Measurements from ENCODE around the gene CCL1. TPM values are rescaled to one million over a fixed set of nuclear protein-coding genes. Genes with fewer than 3 reads are reported as not detected.

Gene CCL1
- total RNA-seq, 2 donors from 2014 or later: not detected

- no peaks in the 10 kb centered on the region for H3K36me3 ChIP-seq
- no peak overlapping the region for H3K27ac ChIP-seq
- H3K4me3 ChIP-seq: no peak overlapping the region
- H3K27me3 ChIP-seq: no peaks in the 10 kb centered on the region
- no peak for DNase-seq (ENCODE audit: low spot score)
- H3K4me1 ChIP-seq: no peaks in the 10 kb centered on the region
- H3K9me3 ChIP-seq: no peaks in the 10 kb centered on the region
- TF ChIP-seq CTCF (IDR thresholded peaks at IDR 0.05): no peak
These were observed 12.5 kb upstream of the CCL1 start for GRCh38 chr17:34375426-34375997.

GRCh38 chr17:34374457-34374856, 11.4 kb upstream of the CCL1 start:
- no peak overlapping the region for H3K4me3 ChIP-seq
- H3K36me3 ChIP-seq: no peaks in the 10 kb centered on the region
- H3K4me1 ChIP-seq: no peaks in the 10 kb centered on the region
- H3K9me3 ChIP-seq: no peaks in the 10 kb centered on the region
- no peaks in the 10 kb centered on the region for H3K27me3 ChIP-seq
- no peak for DNase-seq (ENCODE audit: low spot score)
- TF ChIP-seq CTCF (IDR thresholded peaks at IDR 0.05): no peak
- no peak overlapping the region for H3K27ac ChIP-seq

- no peak for DNase-seq (ENCODE audit: low spot score)
- H3K4me3 ChIP-seq: no peak overlapping the region
- H3K9me3 ChIP-seq: no peaks in the 10 kb centered on the region
- H3K27ac ChIP-seq: no peak overlapping the region
- TF ChIP-seq CTCF (IDR thresholded peaks at IDR 0.05): no peak
- H3K4me1 ChIP-seq: no peaks in the 10 kb centered on the region
- H3K36me3 ChIP-seq: no peaks in the 10 kb centered on the region
- H3K27me3 ChIP-seq: no peaks in the 10 kb centered on the region
These were observed 8.5 kb upstream of the CCL1 start for GRCh38 chr17:34371405-34372100.

- Histone ChIP-seq H3K27me3 (no peaks in the 10 kb centered on the region), H3K4me3 (no peak overlapping the region), H3K9me3 (no peaks in the 10 kb centered on the region), H3K36me3 (no peaks in the 10 kb centered on the region), H3K4me1 (no peaks in the 10 kb centered on the region), H3K27ac (no peak overlapping the region)
- TF ChIP-seq CTCF (IDR thresholded peaks at IDR 0.05): no peak
- DNase-seq (ENCODE audit: low spot score): no peak
These were observed 8.0 kb upstream of the CCL1 start for GRCh38 chr17:34370997-34371395.

GRCh38 chr17:34370376-34370996, 7.5 kb upstream of the CCL1 start:
- Histone ChIP-seq H3K27ac (no peak overlapping the region), H3K27me3 (no peaks in the 10 kb centered on the region), H3K4me1 (no peaks in the 10 kb centered on the region), H3K36me3 (no peaks in the 10 kb centered on the region), H3K4me3 (no peak overlapping the region), H3K9me3 (no peaks in the 10 kb centered on the region)
- TF ChIP-seq CTCF (IDR thresholded peaks at IDR 0.05): no peak
- DNase-seq (ENCODE audit: low spot score): no peak
